ENCODE results near the gene SLC39A11.

The SLC39A11 gene

GRCh38 chr17:73064084-73064938 lies 28.2 kb downstream of the SLC39A11 start:
- TF ChIP-seq SNAI2 (CRISPR knock-in tag; IDR thresholded peaks at IDR 0.05) (no peak), ZFP3 (CRISPR knock-in tag; IDR thresholded peaks at IDR 0.05) (no peak), BACH2 (CRISPR knock-in tag; IDR thresholded peaks at IDR 0.05; ENCODE audit: borderline replicate concordance) (no peak), RARB (CRISPR knock-in tag; IDR thresholded peaks at IDR 0.05) (no peak), TOX (CRISPR knock-in tag; IDR thresholded peaks at IDR 0.05; ENCODE audit: borderline replicate concordance) (no peak), GLIS3 (CRISPR knock-in tag; IDR thresholded peaks at IDR 0.05) (no peak), CSRNP3 (CRISPR knock-in tag; IDR thresholded peaks at IDR 0.05) (no peak), ESRRG (CRISPR knock-in tag; IDR thresholded peaks at IDR 0.05) (no peak), PPARA (CRISPR knock-in tag; IDR thresholded peaks at IDR 0.05; ENCODE audit: borderline replicate concordance) (no peak), OSR1 (CRISPR knock-in tag; IDR thresholded peaks at IDR 0.05) (no peak)
- ATAC-seq, result peak; percentile 55

GRCh38 chr17:73062726-73063125 lies 29.8 kb downstream of the SLC39A11 start:
- ATAC-seq, result no peak
- TF ChIP-seq RARB (CRISPR knock-in tag; IDR thresholded peaks at IDR 0.05) (no peak), ZFP30 (CRISPR knock-in tag; IDR thresholded peaks at IDR 0.05) (no peak), ZNF565 (CRISPR knock-in tag; conservative IDR thresholded peaks at IDR 0.05; ENCODE audit: low read depth) (no peak), ARNTL (CRISPR knock-in tag; IDR thresholded peaks at IDR 0.05; ENCODE audit: borderline replicate concordance, low read depth) (no peak), ESRRG (CRISPR knock-in tag; IDR thresholded peaks at IDR 0.05) (no peak), TOX (CRISPR knock-in tag; IDR thresholded peaks at IDR 0.05; ENCODE audit: borderline replicate concordance) (no peak), CSDC2 (CRISPR knock-in tag; IDR thresholded peaks at IDR 0.05) (no peak), ZC3H10 (CRISPR knock-in tag; IDR thresholded peaks at IDR 0.05) (no peak), TCF4 (CRISPR knock-in tag; IDR thresholded peaks at IDR 0.05; ENCODE audit: borderline replicate concordance) (no peak), POU6F1 (CRISPR knock-in tag; IDR thresholded peaks at IDR 0.05; ENCODE audit: borderline replicate concordance, low read depth) (no peak), CSRNP3 (CRISPR knock-in tag; IDR thresholded peaks at IDR 0.05) (no peak), BACH2 (CRISPR knock-in tag; IDR thresholded peaks at IDR 0.05; ENCODE audit: borderline replicate concordance) (no peak), PPARA (CRISPR knock-in tag; IDR thresholded peaks at IDR 0.05; ENCODE audit: borderline replicate concordance) (no peak), ZFP3 (CRISPR knock-in tag; IDR thresholded peaks at IDR 0.05) (no peak), ISL1 (CRISPR knock-in tag; IDR thresholded peaks at IDR 0.05) (no peak), GLIS3 (CRISPR knock-in tag; IDR thresholded peaks at IDR 0.05) (no peak), ZNF8 (CRISPR knock-in tag; IDR thresholded peaks at IDR 0.05) (no peak), OSR1 (CRISPR knock-in tag; IDR thresholded peaks at IDR 0.05) (no peak), SNAI2 (CRISPR knock-in tag; IDR thresholded peaks at IDR 0.05) (no peak)
- TF ChIP-seq, protein P1, sequence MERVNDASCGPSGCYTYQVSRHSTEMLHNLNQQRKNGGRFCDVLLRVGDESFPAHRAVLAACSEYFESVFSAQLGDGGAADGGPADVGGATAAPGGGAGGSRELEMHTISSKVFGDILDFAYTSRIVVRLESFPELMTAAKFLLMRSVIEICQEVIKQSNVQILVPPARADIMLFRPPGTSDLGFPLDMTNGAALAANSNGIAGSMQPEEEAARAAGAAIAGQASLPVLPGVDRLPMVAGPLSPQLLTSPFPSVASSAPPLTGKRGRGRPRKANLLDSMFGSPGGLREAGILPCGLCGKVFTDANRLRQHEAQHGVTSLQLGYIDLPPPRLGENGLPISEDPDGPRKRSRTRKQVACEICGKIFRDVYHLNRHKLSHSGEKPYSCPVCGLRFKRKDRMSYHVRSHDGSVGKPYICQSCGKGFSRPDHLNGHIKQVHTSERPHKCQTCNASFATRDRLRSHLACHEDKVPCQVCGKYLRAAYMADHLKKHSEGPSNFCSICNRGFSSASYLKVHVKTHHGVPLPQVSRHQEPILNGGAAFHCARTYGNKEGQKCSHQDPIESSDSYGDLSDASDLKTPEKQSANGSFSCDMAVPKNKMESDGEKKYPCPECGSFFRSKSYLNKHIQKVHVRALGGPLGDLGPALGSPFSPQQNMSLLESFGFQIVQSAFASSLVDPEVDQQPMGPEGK (CRISPR knock-in tag; IDR thresholded peaks at IDR 0.05; ENCODE audit: borderline replicate concordance), result no peak

GRCh38 chr17:73061161-73061560 lies 31.3 kb downstream of the SLC39A11 start:
- no peak for ATAC-seq
- TF ChIP-seq SNAI2 (CRISPR knock-in tag; IDR thresholded peaks at IDR 0.05) (no peak), ZFP30 (CRISPR knock-in tag; IDR thresholded peaks at IDR 0.05) (no peak), POU6F1 (CRISPR knock-in tag; IDR thresholded peaks at IDR 0.05; ENCODE audit: borderline replicate concordance, low read depth) (no peak), GLIS3 (CRISPR knock-in tag; IDR thresholded peaks at IDR 0.05) (no peak), ESRRG (CRISPR knock-in tag; IDR thresholded peaks at IDR 0.05) (no peak), CSRNP3 (CRISPR knock-in tag; IDR thresholded peaks at IDR 0.05) (no peak), ZNF70 (CRISPR knock-in tag; IDR thresholded peaks at IDR 0.05) (no peak), ARNTL (CRISPR knock-in tag; IDR thresholded peaks at IDR 0.05; ENCODE audit: borderline replicate concordance, low read depth) (no peak), RARB (CRISPR knock-in tag; IDR thresholded peaks at IDR 0.05) (no peak), ISL1 (CRISPR knock-in tag; IDR thresholded peaks at IDR 0.05) (no peak)
- TF ChIP-seq, protein P2, sequence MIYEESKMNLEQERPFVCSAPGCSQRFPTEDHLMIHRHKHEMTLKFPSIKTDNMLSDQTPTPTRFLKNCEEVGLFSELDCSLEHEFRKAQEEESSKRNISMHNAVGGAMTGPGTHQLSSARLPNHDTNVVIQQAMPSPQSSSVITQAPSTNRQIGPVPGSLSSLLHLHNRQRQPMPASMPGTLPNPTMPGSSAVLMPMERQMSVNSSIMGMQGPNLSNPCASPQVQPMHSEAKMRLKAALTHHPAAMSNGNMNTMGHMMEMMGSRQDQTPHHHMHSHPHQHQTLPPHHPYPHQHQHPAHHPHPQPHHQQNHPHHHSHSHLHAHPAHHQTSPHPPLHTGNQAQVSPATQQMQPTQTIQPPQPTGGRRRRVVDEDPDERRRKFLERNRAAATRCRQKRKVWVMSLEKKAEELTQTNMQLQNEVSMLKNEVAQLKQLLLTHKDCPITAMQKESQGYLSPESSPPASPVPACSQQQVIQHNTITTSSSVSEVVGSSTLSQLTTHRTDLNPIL (CRISPR knock-in tag; IDR thresholded peaks at IDR 0.05; ENCODE audit: low read depth), result no peak
- TF ChIP-seq, protein P1 (CRISPR knock-in tag; IDR thresholded peaks at IDR 0.05; ENCODE audit: borderline replicate concordance), result no peak

Measured in SK-N-SH treated with all-trans-retinoic acid at 6 μM for 48 hours (cell line).